Measurements from ENCODE around the gene PAK4. TPM values are rescaled to one million over a fixed set of nuclear protein-coding genes. Genes with fewer than 3 reads are reported as not detected.

Gene PAK4
- total and polyA plus RNA-seq, 2 of the 13 experiments (the other 11 are each of a cell fraction or from before 2014, with no cell fraction given): 9.5 to 17.8 TPM

DNA sequence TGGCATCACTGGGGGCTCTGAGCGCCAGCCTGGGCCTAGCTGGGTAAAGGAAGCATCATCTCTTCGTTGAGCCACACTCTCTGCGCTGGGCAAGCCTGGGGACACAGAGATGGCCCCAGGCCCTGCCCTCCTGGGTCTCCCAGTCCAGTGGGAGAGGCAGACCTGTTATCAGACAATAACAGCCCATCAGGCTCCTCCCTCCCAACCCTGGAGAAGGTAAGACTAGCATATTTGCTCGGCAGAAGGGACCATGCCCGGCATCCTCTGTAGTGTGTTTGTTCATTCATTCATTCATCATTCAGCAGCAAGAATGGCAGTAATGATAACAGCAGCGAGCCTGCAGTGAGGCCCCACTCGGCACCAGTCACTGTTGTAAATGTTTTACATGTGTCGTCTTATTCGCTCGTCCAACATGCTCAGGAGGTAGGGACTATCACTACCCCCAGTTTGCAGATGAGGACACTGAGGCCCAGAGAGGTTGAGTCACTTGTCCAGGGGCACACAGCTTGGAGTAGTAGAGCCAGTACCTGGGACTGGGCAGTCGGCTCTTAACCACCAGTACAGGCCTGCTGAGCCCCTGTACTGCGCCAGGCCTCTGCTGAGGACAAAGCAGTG is 33.2 kb downstream of the PAK4 start:
- Histone ChIP-seq H3K27me3 (ENCODE audit: control insufficient read depth in 1 of 2, insufficient read depth in 2 of 2, low read length in 2 of 2) (no peaks in the 10 kb centered on the region), H3K4me2 (ENCODE audit: low read depth, low read length) (no peak overlapping the region), H3K4me3 (replicated peaks in 1 of 3; ENCODE audit: insufficient read depth in 1 of 3, low read depth in 2 of 3, low read length in 3 of 3) (no peak overlapping the region; a peak in 1 of 6 replicates), H3K9me3 (ENCODE audit: low read length) (no peaks in the 10 kb centered on the region), H3K79me2 (ENCODE audit: insufficient read depth, low read length) (peaks cover 51% of the 10 kb centered on the region), H2AFZ (ENCODE audit: low read length) (no peak overlapping the region), H3K36me3 (replicated peaks in 1 of 2; ENCODE audit: control insufficient read depth in 1 of 2, insufficient read depth in 2 of 2, low read length in 2 of 2) (peaks cover 1 to 8% of the 10 kb centered on the region in 2 experiments; a peak in 2 of 5 replicates), H3K9ac (ENCODE audit: insufficient read depth, low read depth, low read length) (no peak overlapping the region), H3K4me1 (ENCODE audit: insufficient read depth, low read length) (peaks cover 62% of the 10 kb centered on the region), H4K20me1 (ENCODE audit: insufficient read depth, low read length) (peaks cover 21% of the 10 kb centered on the region; the same call in 1 of the 2 replicates), H3K27ac (ENCODE audit: extremely low read length, insufficient read depth, low read length) (no peak overlapping the region)
- in situ Hi-C loops (cut with HindIII; ENCODE audit: extremely low pct_ligation_motif_present, low pct_unique_long_range_greater_than_20kb): no loop called here
- ChIA-PET CTCF (ENCODE audit: low intra/inter-chr PET ratio, low total read pairs) (no interaction called here), POLR2A (no interaction called here)
- FAIRE-seq: no peak
- WGBS (ENCODE audit: low lambda C conversion rate): 91% methylated on average over 9 of the region's 12 CpGs
- no peak for DNase-seq (ENCODE audit: low spot score)
- no TSS peak for BruUV-seq (replicated peaks)
- intact Hi-C loops (cut with micrococcal nuclease; ENCODE audit: unreplicated experiment): loop anchor here (5.0 kb wide), 1 partner anchor 36 kb away; no protein-coding TSS in a partner anchor
- TF ChIP-seq TEAD3 (CRISPR knock-in tag; optimal IDR thresholded peaks at IDR 0.05; ENCODE audit: borderline replicate concordance) (no peak), SATB2 (CRISPR knock-in tag; IDR thresholded peaks at IDR 0.05) (no peak), ZNF430 (CRISPR knock-in tag; IDR thresholded peaks at IDR 0.05) (no peak), ZNF629 (CRISPR knock-in tag; conservative IDR thresholded peaks at IDR 0.05) (peak; percentile 35; the same call in 1 of the 2 replicates), MIXL1 (CRISPR knock-in tag; IDR thresholded peaks at IDR 0.05) (no peak), SAFB2 (CRISPR knock-in tag; IDR thresholded peaks at IDR 0.05; ENCODE audit: borderline replicate concordance, low read depth) (no peak), SETDB1 (CRISPR knock-in tag; IDR thresholded peaks at IDR 0.05; ENCODE audit: borderline replicate concordance) (no peak), ZMYM3 (CRISPR knock-in tag; IDR thresholded peaks at IDR 0.05) (peak; percentile 47; the same call in 1 of the 2 replicates), ZNF768 (CRISPR knock-in tag; IDR thresholded peaks at IDR 0.05) (peak; percentile 96), HNRNPL (IDR thresholded peaks at IDR 0.05; ENCODE audit: low read depth, low read length) (no peak), SMYD3 (CRISPR knock-in tag; IDR thresholded peaks at IDR 0.05) (no peak), FOXK2 (IDR thresholded peaks at IDR 0.05) (no peak), ZNF7 (CRISPR knock-in tag; IDR thresholded peaks at IDR 0.05) (no peak), MED8 (CRISPR knock-in tag; IDR thresholded peaks at IDR 0.05; ENCODE audit: insufficient replicate concordance) (no peak), IKZF1 (IDR thresholded peaks at IDR 0.05) (no peak)
- TF ChIP-seq, protein P1, sequence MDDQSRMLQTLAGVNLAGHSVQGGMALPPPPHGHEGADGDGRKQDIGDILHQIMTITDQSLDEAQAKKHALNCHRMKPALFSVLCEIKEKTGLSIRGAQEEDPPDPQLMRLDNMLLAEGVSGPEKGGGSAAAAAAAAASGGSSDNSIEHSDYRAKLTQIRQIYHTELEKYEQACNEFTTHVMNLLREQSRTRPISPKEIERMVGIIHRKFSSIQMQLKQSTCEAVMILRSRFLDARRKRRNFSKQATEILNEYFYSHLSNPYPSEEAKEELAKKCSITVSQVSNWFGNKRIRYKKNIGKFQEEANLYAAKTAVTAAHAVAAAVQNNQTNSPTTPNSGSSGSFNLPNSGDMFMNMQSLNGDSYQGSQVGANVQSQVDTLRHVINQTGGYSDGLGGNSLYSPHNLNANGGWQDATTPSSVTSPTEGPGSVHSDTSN (CRISPR knock-in tag; IDR thresholded peaks at IDR 0.05; ENCODE audit: borderline replicate concordance): no peak
- no peak for ATAC-seq

All from HepG2 (cell line).